GM13977 (cell line): ENCODE measurements around the gene NDUFB3.
A peak's percentile ranks its signal among the peaks of the same experiment; 100 is the strongest.

Experiments used
- DNase-seq: peaks from one replicate; pipeline ENCODE4 v3.0.0; 2012; ENCODE audit warnings: low spot score
- in situ Hi-C: fragments of 300-500 bp; cut with MboI; formaldehyde crosslinking; loops from one replicate; pipeline ENCODE4 v1.12.0; 2022; ENCODE audit warnings: low sequenced_read_pairs, low pct_unique_long_range_greater_than_20kb, mixed read lengths, inconsistent platforms; ENCODE audit not compliant: unreplicated experiment
- TF ChIP-seq, protein P1 (sequence below): IDR thresholded peaks from 2 replicates; pipeline ENCODE4 v1.5.1; 2012; ENCODE audit warnings: mild to moderate bottlenecking, control low read depth; ENCODE audit not compliant: insufficient read depth; ENCODE audit errors: extremely low read depth, missing control alignments

Gene NDUFB3

DNA sequence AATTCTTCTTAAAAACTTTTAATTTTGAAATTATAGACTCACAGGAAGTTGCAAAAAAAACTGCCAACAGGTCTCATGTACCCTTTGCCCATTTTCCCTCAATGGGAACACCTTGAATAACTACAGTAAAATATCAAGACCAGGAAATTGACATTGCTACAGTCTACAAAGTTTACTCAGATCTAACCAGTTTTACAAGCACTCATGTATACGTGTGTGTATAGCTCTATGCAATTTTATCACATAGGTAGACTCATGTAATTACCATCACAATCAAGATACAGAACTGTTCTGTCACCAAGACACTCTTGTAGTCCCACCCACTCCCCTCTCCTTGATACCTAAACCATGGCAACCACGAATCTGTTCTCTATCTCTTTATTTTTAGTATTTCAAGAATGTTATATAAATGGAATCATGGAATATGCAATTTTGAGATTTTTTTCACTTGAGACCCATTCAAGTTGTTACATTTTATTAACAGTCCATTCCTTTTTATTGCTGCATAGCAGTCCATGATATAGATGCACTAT lies 6.9 kb upstream of the NDUFB3 start:
- TF ChIP-seq, protein P1, sequence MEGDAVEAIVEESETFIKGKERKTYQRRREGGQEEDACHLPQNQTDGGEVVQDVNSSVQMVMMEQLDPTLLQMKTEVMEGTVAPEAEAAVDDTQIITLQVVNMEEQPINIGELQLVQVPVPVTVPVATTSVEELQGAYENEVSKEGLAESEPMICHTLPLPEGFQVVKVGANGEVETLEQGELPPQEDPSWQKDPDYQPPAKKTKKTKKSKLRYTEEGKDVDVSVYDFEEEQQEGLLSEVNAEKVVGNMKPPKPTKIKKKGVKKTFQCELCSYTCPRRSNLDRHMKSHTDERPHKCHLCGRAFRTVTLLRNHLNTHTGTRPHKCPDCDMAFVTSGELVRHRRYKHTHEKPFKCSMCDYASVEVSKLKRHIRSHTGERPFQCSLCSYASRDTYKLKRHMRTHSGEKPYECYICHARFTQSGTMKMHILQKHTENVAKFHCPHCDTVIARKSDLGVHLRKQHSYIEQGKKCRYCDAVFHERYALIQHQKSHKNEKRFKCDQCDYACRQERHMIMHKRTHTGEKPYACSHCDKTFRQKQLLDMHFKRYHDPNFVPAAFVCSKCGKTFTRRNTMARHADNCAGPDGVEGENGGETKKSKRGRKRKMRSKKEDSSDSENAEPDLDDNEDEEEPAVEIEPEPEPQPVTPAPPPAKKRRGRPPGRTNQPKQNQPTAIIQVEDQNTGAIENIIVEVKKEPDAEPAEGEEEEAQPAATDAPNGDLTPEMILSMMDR = no peak
- in situ Hi-C loops = no loop called here
- DNase-seq = no peak

DNA sequence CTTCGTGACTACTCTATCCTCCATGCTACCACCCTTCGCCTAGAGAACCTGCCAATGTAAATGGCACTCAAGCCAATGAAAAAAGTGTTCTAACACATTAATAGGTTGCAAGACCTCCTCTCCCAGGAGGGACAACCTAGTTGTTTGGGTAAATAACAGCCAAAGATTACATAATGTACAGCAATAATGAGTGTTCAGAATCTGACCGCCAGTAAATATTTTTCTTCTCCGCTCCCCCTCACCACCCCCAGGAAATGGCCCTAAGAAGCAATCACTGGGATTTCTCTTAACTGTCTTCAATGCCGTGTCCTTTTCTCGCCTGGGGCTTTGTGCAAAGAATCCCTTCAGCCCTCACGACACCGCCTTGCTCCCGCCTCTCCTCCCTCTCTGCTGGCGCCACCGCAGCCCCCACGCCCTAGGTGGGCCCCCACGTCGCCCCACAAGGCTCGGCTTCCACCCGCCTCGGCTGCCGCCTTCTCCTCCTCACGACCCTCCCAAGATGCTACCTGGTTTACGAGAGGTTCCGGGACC lies 788 bp upstream of the NDUFB3 start:
- peak; percentile 18 for DNase-seq
- TF ChIP-seq, protein P1 = no peak
- in situ Hi-C loops = loop anchor here (10.0 kb wide), 1 partner anchor 166 kb away; no protein-coding TSS in a partner anchor

DNA sequence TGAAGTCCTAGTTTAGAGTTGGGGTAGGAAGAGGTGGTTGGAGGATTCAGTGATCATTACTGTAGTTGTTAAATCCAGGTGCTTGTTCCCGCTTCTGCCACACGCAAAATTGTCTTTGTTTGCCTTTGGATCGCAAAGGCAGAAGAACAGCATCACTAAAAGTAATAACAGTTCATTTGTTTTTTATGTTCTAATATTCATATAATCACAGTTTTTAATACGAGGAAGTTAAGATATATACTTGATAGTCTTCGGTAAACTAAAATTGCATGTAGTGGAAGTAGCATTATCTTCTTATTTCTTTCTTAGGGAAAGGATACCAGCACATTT lies 365 bp downstream of the NDUFB3 start:
- DNase-seq = no peak
- in situ Hi-C loops = loop anchor here (10.0 kb wide), 1 partner anchor 167 kb away; no protein-coding TSS in a partner anchor
- TF ChIP-seq, protein P1 = no peak

DNA sequence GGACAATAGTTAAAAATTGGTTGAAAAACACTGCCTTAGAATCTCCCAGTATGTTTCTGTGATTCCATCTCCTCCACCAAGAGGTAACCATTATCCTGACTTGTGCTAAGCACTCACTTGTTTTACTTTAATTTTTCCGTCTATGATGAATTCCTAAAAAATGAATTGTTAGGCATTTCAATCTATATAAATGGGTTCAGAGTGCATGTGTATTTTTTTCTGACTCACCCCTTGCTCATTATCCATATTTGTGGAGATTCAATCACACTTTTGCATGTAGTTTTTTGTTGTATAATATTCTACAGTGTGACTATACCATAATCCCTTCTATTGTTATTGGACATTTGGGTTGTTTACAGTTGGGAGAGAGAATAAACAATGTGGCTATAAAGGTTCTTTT lies 1.3 kb downstream of the NDUFB3 start:
- DNase-seq = no peak
- in situ Hi-C loops = loop anchor here (10.0 kb wide), 1 partner anchor 168 kb away; no protein-coding TSS in a partner anchor
- TF ChIP-seq, protein P1 = no peak

DNA sequence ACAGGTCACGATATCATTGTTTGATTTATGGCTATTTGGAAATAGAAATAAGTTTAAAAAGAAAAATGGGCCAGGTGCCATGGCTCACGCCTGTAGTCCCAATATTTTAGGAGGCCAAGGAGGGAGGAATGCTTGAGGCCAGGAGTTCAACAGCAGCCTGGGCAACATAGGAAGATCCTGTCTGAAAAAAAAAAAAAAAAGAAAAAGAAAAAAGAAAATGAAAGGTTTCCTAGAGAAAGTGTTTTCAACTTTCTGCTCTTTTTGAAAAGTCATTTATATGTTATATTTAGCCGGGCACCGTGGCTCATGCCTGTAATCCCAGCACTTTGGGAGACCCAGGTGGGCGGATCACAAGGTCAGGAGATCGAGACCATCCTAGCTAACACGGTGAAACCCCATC lies 3.2 kb downstream of the NDUFB3 start:
- in situ Hi-C loops = loop anchor here (10.0 kb wide), 1 partner anchor 170 kb away; no protein-coding TSS in a partner anchor
- TF ChIP-seq, protein P1 = no peak

GRCh38 chr2:201084863-201085262 lies 13.1 kb downstream of the NDUFB3 start:
- no peak for DNase-seq
- TF ChIP-seq, protein P1 = no peak
- in situ Hi-C loops = no loop called here

More for the DNA sequence above, 3.2 kb downstream of the NDUFB3 start:
- DNase-seq = no peak

GRCh38 chr2:201090574-201090973 lies 18.8 kb downstream of the NDUFB3 start:
- no peak for DNase-seq
- TF ChIP-seq, protein P1 = no peak
- in situ Hi-C loops = no loop called here
